Activated T-cell treated with anti-CD3 and anti-CD28 coated beads, Interleukin-2, amount 50 U/mL, for 24 hours (primary cell): Measurements from ENCODE around the gene CYTH2.

Experiments used
- DNase-seq: peaks from one replicate; pipeline ENCODE4 v3.0.0-alpha.2; 2020
- H3K27ac Mint-ChIP-seq: 2 replicates; pipeline ENCODE4 v1.8.0; 2020; ENCODE audit warnings: mild to moderate bottlenecking, mixed read lengths
- H3K27me3 Mint-ChIP-seq: 2 replicates; pipeline ENCODE4 v1.8.0; 2020; ENCODE audit warnings: mixed read lengths
- H3K36me3 Mint-ChIP-seq: 2 replicates; pipeline ENCODE4 v1.8.0; 2020; ENCODE audit warnings: low read depth, mixed read lengths
- H3K4me1 Mint-ChIP-seq: 2 replicates; pipeline ENCODE4 v1.8.0; 2020; ENCODE audit warnings: low read depth, mixed read lengths
- H3K4me3 Mint-ChIP-seq: 2 replicates; pipeline ENCODE4 v1.8.0; 2020; ENCODE audit warnings: mild to moderate bottlenecking, moderate library complexity, mixed read lengths
- H3K9me3 Mint-ChIP-seq: 2 replicates; pipeline ENCODE4 v1.8.0; 2020; ENCODE audit warnings: mixed read lengths

Gene CYTH2

DNA sequence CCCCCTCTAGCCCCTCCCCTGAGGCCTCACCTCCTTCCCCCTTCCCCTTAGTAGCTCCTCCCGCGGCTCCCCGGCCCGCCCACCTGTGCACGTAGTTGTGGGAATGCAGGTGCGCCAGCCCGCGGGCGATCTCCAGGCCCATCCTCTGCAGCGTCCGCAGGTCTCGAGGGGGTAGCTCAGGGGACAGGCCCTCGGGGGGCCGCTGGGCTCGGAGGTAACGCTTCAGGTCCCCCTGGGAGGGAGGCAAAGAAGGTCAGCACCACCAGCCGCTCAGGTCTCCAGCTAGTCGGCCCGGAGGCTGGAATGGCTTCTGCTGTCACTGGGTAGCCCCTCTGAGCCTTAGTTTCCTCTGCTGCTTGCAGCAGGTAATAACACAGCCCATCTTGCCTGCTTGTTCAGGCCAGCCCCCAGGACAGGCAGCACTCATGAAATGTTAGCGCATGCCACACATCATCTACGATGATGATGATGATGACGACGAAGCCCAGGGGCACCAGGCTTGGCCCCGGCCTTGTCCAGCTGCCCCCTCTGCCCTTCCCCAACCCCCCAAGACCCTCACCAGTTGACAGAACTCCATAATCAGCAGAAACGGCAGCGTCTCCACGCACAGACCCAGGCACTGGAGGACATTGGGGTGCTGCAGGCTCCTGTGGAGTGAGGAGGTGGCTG is 33.3 kb downstream of the CYTH2 start:
- H3K4me3 Mint-ChIP-seq = no peak overlapping the region
- H3K36me3 Mint-ChIP-seq = no peaks in the 10 kb centered on the region
- peaks cover 11% of the 10 kb centered on the region for H3K4me1 Mint-ChIP-seq
- DNase-seq = no peak
- no peak overlapping the region for H3K27ac Mint-ChIP-seq
- H3K9me3 Mint-ChIP-seq = no peaks in the 10 kb centered on the region
- H3K27me3 Mint-ChIP-seq = peaks cover 5% of the 10 kb centered on the region

DNA sequence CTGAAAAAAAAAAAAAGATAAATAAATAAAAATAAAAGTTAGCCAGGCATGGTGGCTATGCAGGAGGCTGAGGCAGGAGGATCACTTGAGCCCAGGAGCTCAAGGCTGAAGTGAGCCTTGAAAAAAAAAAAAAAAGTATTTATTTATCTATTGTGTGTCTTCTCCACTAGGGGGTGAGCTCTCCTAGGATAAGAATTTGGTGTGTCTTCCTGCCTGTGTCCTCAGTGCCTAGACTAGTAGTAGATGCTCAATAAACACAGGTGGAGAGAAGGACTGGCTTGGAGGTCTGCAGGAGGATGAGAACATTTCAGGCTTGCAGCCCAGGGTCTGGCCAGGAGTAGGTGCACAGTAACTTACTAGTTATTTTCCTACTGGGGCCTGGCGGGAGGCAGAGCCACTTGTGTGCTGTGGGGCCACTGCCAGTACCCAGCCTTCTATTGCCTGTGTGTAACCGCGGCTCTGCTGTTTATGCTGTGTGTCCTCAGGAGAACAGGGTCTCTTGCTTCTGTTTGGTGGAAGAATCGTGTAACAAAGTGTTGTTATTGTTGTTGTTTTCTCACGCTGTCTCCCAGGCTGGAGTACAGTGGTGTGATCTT is 37.1 kb downstream of the CYTH2 start:
- Mint-ChIP-seq H3K4me1 (peaks cover 19% of the 10 kb centered on the region), H3K36me3 (peaks cover 6% of the 10 kb centered on the region), H3K4me3 (no peak overlapping the region), H3K27ac (no peak overlapping the region), H3K27me3 (no peaks in the 10 kb centered on the region), H3K9me3 (no peaks in the 10 kb centered on the region)
- peak; percentile 49 for DNase-seq

DNA sequence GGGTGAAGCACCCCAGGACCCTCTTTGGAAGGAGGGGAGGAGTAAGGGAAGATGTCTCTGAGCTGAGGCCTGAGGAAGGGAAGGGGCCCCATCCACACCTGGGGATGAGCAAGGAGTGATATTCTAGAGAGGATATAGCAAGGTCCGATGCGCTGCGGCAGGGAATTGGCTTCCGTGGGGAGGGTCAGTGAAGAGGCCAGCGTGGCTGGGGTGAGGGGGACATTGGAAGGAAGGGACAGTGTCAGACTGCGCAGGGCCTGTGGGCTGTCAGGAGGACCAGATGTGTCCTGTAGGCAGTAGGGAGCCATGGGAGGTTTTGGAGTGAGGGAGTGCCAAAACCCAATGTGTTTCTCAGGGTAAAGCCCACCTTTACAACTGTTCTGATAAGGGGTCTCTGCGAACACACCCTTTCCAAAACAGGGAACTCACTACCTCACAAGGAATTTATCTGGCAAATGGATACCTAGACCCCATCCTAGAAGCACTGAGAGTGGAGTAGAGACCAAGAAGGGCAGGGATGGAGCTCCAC is 38.8 kb downstream of the CYTH2 start:
- Mint-ChIP-seq H3K9me3 (no peaks in the 10 kb centered on the region), H3K4me3 (no peak overlapping the region), H3K36me3 (peaks cover 6% of the 10 kb centered on the region), H3K27ac (peak overlapping the region; percentile 16), H3K27me3 (no peaks in the 10 kb centered on the region), H3K4me1 (peaks cover 12% of the 10 kb centered on the region)
- DNase-seq = no peak

DNA sequence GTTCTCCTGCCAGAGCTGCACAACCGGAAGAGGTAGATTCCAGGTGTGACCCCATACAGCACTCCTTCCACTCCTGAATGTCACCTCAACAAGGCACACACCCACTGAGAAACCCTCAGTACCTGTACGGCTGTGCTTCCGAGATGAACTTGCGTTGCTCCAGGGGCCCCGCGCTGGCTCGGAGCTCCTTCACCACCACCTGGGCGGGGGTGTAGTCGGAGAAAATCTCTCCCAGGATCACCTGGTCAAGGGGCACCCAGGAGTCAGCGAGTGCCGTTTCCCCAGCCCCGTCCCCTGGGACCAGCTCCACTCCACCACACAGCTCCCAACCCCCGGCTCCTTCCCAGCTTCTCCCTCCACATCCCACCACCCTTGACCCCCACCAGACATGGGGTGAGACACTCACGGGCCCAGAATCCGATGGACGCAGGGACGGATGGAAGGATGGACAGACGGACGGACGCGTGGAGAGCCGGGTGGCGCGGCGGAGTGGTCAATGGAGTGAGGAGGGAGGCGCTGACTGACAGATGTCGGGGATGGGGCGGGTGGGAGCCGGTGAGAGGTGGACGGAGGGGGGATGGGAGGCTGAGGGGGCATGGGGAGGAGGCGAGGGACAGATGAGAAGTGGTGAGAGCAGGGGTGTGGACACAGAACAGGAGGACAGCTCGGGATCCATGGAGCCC is 39.7 kb downstream of the CYTH2 start:
- H3K4me1 Mint-ChIP-seq = peaks cover 14% of the 10 kb centered on the region
- DNase-seq = no peak
- no peak overlapping the region for H3K4me3 Mint-ChIP-seq
- H3K36me3 Mint-ChIP-seq = peaks cover 6% of the 10 kb centered on the region
- H3K27ac Mint-ChIP-seq = no peak overlapping the region
- no peaks in the 10 kb centered on the region for H3K27me3 Mint-ChIP-seq
- no peaks in the 10 kb centered on the region for H3K9me3 Mint-ChIP-seq

DNA sequence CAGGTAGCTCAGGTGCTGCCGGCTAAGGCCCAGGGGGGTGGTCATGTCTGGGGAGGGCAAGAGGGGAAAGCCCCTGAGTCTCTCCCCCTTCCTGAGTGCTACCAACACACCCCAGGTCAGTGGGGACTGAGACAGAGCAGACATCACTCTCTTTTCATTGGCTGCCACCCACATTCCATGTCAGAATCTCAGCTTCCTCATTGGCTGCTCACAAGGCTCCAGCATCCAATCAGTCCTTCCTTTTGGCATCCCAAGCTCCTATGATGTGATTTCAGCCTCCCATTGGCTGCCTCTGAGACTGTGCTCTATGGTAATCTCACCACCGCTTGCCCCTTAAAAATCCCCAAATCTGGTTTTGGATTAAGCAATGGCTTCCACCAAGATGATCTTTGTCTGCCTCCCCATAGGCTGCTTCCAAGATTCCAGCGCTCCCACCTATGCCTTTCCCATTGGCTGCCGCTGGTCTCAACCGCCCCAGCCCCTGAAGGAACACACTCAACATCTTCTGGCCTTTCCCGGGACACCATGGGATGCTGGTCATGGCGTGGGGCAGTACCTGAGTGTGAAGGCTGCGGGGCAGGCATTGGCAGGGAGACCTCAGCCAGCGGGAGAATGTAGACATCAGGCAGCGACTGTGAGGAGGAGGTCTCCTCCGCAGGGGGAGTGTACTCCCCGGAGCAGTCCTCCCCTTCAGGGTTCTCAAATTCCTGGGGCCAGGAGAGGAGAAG is 40.5 kb downstream of the CYTH2 start:
- Mint-ChIP-seq H3K27me3 (no peaks in the 10 kb centered on the region), H3K9me3 (no peaks in the 10 kb centered on the region), H3K27ac (no peak overlapping the region), H3K4me1 (peaks cover 16% of the 10 kb centered on the region), H3K4me3 (no peak overlapping the region), H3K36me3 (peaks cover 6% of the 10 kb centered on the region)
- no peak for DNase-seq

DNA sequence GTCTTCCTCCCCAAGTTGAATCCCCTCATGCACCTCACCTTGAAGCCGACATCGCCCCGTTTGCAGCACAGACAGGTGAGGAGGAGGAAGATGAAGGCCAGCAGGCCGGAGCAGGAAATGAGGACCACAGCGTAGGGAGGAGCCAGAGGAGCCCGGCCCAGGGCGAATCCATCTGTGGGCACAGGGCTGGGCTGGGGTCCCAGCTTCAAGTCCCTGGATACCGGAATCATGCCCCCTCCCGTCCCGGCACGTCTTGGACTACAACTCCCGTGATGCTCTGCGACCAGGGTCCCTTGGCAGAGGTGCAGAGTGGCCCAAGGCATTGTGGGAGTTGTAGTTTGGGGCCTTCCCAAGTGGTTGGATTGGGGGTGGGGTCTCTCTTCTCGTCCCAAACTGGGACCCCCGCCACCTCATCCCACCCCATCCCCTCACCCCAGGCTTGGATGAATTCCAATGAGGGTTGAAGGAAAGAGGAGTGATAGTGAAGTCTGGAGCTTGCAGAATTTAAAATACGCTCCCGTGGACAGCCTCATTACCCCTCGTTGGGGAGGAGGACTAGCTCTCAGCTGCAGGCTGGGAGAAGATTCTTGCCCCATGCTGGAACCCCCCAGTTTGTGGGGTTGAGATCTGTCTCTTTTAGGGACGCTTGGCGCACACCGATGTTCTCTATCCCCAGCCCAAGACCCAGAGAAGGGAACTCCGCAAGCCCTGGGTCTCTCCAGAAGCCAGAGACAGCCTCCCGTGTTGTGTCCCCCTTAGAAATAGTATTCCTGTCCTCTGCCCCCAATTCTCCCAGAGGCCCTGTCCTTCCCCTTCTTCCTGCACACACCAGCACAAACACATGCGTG is 41.5 kb downstream of the CYTH2 start:
- H3K4me1 Mint-ChIP-seq = peaks cover 18% of the 10 kb centered on the region

DNA sequence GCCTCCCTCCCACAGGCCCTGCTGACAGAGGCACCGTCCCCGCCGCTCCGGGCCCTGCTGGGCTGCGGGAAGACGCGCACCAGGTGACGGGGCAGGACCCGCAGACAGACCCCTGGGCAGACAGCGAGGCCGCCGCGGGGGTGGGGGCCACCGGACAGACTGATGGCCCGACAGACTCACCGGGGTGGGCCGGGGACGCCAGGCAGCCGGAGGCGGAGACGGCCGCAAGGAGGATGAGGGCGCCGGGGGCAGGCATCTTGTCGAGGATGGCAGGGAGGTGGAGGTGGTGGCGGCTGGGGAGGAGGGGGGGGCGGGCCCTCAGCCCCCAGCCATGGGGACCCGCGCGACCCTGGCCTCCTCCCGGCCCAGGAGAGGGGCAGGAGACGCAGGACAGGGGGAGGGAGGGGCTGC is 42.2 kb downstream of the CYTH2 start:
- DNase-seq = peak; percentile 67

More for the DNA sequence above, 41.5 kb downstream of the CYTH2 start:
- H3K4me3 Mint-ChIP-seq = peak overlapping the region; percentile 81
- H3K27ac Mint-ChIP-seq = peak overlapping the region; percentile 71
- H3K27me3 Mint-ChIP-seq = no peaks in the 10 kb centered on the region
- peak; percentile 86 for DNase-seq
- peaks cover 6% of the 10 kb centered on the region for H3K36me3 Mint-ChIP-seq
- no peaks in the 10 kb centered on the region for H3K9me3 Mint-ChIP-seq

DNA sequence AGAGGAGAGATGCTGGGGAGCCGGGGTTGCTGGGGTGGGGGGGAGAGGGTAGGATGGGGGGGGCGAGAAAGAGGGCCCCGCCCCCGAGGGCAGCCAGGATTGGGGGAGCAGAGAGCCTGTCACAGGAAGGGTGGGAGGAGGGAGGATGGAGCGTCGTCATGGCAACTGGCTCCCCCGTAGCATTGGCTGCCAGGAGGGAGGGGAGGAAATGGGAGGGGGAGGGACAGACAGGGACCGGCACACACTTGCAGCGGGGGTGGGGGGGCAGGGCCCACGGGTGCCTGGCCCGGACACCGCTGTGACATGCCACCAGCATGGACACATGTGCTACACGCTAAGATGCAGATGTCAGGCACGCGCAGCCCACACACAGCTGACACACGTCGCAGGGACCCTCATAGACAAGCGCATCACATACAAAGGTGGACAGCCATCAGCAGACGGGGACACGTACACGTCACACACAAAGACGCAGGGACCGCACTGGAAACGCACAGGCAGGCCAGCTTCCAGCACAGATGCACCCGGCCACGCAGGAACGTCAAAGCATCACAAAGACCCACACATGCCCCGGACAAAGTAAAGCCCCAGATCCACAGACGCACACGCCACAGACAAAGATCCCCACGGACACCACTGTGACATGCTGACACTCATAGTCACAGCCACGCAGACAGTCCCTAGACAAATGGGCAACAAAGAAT is 42.8 kb downstream of the CYTH2 start, which contains the start of gene LMTK3:
Gene LMTK3, minus strand, starts transcription at position 36 of the 704 bp plus-strand sequence. CDS start 259 bp downstream, outside the sequence.
- H3K9me3 Mint-ChIP-seq = no peaks in the 10 kb centered on the region
- peak within 1 kb of the TSS; percentile 81 for H3K4me3 Mint-ChIP-seq
- H3K27ac Mint-ChIP-seq = peak within 1 kb of the TSS; percentile 71
- peaks cover 18% of the 10 kb centered on the region for H3K4me1 Mint-ChIP-seq
- H3K36me3 Mint-ChIP-seq = peaks cover 6% of the 10 kb centered on the region
- DNase-seq = peak; percentile 81
- no peaks in the 10 kb centered on the region for H3K27me3 Mint-ChIP-seq

More for the DNA sequence above, 42.2 kb downstream of the CYTH2 start:
- Mint-ChIP-seq H3K27ac (no peak overlapping the region), H3K4me1 (peaks cover 18% of the 10 kb centered on the region), H3K4me3 (peak overlapping the region; percentile 81), H3K27me3 (no peaks in the 10 kb centered on the region), H3K36me3 (peaks cover 6% of the 10 kb centered on the region), H3K9me3 (no peaks in the 10 kb centered on the region)

DNA sequence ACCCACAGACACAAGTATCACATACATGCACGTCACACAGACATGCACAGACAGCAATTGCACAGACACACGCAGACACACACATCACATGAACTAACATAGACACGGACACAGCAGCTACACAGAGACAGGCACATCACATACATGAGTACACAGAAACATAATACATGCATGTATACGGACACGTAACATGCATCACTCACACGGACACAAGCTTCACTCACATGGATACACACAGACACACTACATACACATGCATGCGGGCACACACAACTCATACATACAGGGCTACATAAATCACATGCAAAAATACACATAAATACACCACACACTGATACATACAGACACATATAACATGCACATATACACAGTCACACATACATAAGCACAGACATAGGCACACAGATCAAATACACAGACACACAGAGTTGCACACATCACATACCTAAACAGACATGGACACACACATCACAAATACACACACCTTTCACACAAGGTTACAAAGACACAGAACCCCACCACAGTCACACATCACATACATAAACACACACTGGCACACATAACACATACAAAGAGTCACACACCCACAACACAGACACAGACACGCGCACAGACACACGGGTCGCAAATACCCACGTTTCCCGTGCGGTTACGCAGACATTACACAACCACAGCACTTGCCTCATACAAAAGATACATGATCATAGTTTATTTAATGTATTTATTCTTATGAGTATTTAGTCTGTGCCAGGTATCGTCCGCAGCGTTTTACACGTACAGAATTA is 43.5 kb downstream of the CYTH2 start:
- Mint-ChIP-seq H3K27ac (no peak overlapping the region), H3K9me3 (no peaks in the 10 kb centered on the region), H3K27me3 (no peaks in the 10 kb centered on the region), H3K4me1 (peaks cover 18% of the 10 kb centered on the region), H3K4me3 (no peak overlapping the region), H3K36me3 (peaks cover 4% of the 10 kb centered on the region)
- peak; percentile 37 for DNase-seq

DNA sequence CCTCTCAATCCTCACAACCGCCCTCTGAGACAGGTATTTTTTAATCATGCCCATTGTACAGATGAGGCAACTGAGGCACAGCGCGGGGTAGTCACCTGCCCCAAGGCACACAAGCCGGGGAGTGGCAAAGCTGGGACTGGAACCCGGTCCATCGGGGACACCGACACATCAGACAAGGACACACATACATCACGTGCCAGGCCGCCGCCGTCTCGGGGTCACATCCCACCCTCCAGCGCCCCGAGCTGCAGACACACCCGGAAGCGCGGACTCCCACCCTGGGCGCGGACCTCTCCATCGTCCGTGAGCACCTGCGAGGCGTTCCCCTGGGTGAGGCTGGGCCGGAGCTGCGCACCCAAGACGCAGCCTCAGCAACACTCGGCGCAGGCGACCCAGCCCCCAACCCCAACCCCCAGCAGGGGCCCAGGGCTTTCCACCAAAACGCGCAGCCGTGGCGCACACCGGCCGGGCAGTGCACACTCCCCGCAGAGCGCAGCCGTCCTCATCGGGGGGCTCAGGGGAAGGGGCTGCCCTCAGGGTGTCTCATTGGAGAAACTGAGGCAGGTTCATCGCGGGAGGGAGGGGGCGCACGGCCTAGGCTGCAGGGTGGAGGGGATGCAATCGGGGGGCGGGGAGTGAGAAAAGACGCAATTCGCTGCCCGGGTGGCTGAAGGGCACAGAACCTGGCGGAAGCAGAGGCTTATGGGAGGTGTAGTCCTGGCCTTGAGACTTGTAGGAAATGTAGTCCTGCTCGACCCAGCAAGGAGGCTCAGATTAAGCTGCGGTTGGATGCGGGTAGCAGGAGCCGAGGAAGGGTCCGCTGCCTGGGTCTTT is 44.3 kb downstream of the CYTH2 start:
- Mint-ChIP-seq H3K27me3 (no peaks in the 10 kb centered on the region), H3K4me3 (no peak overlapping the region), H3K36me3 (no peaks in the 10 kb centered on the region), H3K27ac (no peak overlapping the region), H3K4me1 (peaks cover 18% of the 10 kb centered on the region), H3K9me3 (no peaks in the 10 kb centered on the region)
- DNase-seq = peak; percentile 80

DNA sequence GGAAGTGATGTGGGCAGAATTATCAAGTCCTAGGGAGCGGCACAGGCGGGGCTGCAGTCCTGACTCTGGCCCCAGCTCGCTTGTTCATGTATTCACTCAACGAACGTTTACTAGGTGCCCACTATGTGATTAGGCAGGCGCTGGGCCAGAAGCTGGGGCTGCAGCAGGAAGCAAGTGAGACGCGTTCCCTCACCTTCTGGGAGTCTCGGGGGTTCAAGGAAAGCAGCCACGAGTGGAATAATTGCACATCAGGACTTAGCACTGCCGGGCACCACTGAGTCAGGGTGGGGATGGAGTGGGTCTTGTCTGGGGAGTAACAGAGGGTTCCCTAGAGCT is 44.9 kb downstream of the CYTH2 start:
- Mint-ChIP-seq H3K9me3 (no peaks in the 10 kb centered on the region), H3K4me3 (no peak overlapping the region), H3K4me1 (peaks cover 18% of the 10 kb centered on the region), H3K27me3 (no peaks in the 10 kb centered on the region), H3K27ac (no peak overlapping the region), H3K36me3 (no peaks in the 10 kb centered on the region)
- DNase-seq = no peak

DNA sequence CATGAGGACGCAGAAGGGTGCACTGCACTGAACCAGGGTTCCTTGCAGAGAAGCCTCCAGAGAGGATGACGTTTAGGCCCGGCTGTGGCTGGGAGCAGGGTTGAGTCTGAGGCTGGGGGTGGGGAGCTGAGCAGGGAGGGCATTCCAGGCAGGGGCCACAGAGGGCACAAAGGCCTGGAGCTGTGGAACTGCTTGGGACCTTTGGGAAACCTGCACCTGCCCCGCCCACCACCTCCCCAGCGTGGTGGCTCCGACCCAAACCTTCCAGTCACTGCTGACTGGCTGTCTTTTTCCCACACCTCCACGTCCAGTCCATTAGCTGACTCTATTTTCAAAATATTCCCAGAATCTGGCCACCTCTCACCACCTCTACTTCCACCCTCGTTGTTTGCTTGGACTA is 47.4 kb downstream of the CYTH2 start:
- Mint-ChIP-seq H3K27ac (no peak overlapping the region), H3K4me1 (peaks cover 6% of the 10 kb centered on the region), H3K36me3 (no peaks in the 10 kb centered on the region), H3K9me3 (no peaks in the 10 kb centered on the region), H3K4me3 (no peak overlapping the region), H3K27me3 (no peaks in the 10 kb centered on the region)
- no peak for DNase-seq
